ENCODE data around the gene ELMO1. TPM values are rescaled to one million over a fixed set of nuclear protein-coding genes. Genes with fewer than 3 reads are reported as not detected.

ELMO1 gene
- total and polyA plus RNA-seq, 10 of the 15 experiments (the other 5 are each of a cell fraction or from before 2014, with no cell fraction given): 22.6 to 85.9 (median 56.6) TPM

- TF ChIP-seq, protein P1, sequence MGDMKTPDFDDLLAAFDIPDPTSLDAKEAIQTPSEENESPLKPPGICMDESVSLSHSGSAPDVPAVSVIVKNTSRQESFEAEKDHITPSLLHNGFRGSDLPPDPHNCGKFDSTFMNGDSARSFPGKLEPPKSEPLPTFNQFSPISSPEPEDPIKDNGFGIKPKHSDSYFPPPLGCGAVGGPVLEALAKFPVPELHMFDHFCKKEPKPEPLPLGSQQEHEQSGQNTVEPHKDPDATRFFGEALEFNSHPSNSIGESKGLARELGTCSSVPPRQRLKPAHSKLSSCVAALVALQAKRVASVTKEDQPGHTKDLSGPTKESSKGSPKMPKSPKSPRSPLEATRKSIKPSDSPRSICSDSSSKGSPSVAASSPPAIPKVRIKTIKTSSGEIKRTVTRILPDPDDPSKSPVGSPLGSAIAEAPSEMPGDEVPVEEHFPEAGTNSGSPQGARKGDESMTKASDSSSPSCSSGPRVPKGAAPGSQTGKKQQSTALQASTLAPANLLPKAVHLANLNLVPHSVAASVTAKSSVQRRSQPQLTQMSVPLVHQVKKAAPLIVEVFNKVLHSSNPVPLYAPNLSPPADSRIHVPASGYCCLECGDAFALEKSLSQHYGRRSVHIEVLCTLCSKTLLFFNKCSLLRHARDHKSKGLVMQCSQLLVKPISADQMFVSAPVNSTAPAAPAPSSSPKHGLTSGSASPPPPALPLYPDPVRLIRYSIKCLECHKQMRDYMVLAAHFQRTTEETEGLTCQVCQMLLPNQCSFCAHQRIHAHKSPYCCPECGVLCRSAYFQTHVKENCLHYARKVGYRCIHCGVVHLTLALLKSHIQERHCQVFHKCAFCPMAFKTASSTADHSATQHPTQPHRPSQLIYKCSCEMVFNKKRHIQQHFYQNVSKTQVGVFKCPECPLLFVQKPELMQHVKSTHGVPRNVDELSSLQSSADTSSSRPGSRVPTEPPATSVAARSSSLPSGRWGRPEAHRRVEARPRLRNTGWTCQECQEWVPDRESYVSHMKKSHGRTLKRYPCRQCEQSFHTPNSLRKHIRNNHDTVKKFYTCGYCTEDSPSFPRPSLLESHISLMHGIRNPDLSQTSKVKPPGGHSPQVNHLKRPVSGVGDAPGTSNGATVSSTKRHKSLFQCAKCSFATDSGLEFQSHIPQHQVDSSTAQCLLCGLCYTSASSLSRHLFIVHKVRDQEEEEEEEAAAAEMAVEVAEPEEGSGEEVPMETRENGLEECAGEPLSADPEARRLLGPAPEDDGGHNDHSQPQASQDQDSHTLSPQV (IDR thresholded peaks at IDR 0.05): no peak
- TF ChIP-seq TCF7 (IDR thresholded peaks at IDR 0.05; ENCODE audit: borderline replicate concordance) (no peak), SMAD5 (IDR thresholded peaks at IDR 0.05; ENCODE audit: low read depth) (no peak), ZNF622 (IDR thresholded peaks at IDR 0.05) (no peak), ZNF24 (IDR thresholded peaks at IDR 0.05) (no peak), ATF2 (IDR thresholded peaks at IDR 0.05; ENCODE audit: low read length) (peak; percentile 80), CEBPB (IDR thresholded peaks at IDR 0.05; ENCODE audit: borderline replicate concordance in 1 of 2, low read depth in 2 of 2, low read length in 2 of 2) (no peak), SPI1 (IDR thresholded peaks at IDR 0.05; ENCODE audit: borderline replicate concordance, insufficient read depth, low read depth, low read length) (no peak), SREBF1 (IDR thresholded peaks at IDR 0.05; ENCODE audit: low read length) (no peak), FOS (IDR thresholded peaks at IDR 0.05; ENCODE audit: borderline replicate concordance, extremely low read depth, insufficient read length) (no peak), MYB (IDR thresholded peaks at IDR 0.05; ENCODE audit: borderline replicate concordance, low read depth, low read length) (no peak), BMI1 (IDR thresholded peaks at IDR 0.05; ENCODE audit: borderline replicate concordance) (no peak), ZNF384 (IDR thresholded peaks at IDR 0.05; ENCODE audit: borderline replicate concordance, low read depth, low read length) (no peak), ZSCAN29 (IDR thresholded peaks at IDR 0.05) (no peak), IRF4 (IDR thresholded peaks at IDR 0.05; ENCODE audit: low read depth, low read length) (no peak), TCF3 (IDR thresholded peaks at IDR 0.05; ENCODE audit: borderline replicate concordance, insufficient read depth, low read depth, low read length) (0 out of 2 replicates have a peak, but pooled peaks have one; percentile 8), PAX8 (IDR thresholded peaks at IDR 0.05) (no peak), MTA2 (IDR thresholded peaks at IDR 0.05; ENCODE audit: low read depth) (peak; percentile 79), MEF2B (IDR thresholded peaks at IDR 0.05; ENCODE audit: partially characterized antibody, poor library complexity, severe bottlenecking) (peak; percentile 54), YBX1 (IDR thresholded peaks at IDR 0.05) (no peak)
- TF ChIP-seq, protein P2, sequence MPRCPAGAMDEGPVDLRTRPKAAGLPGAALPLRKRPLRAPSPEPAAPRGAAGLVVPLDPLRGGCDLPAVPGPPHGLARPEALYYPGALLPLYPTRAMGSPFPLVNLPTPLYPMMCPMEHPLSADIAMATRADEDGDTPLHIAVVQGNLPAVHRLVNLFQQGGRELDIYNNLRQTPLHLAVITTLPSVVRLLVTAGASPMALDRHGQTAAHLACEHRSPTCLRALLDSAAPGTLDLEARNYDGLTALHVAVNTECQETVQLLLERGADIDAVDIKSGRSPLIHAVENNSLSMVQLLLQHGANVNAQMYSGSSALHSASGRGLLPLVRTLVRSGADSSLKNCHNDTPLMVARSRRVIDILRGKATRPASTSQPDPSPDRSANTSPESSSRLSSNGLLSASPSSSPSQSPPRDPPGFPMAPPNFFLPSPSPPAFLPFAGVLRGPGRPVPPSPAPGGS (IDR thresholded peaks at IDR 0.05; ENCODE audit: borderline replicate concordance, insufficient read depth, low read depth, low read length, poor library complexity, severe bottlenecking): peak; percentile 94
- TF ChIP-seq, protein P3, sequence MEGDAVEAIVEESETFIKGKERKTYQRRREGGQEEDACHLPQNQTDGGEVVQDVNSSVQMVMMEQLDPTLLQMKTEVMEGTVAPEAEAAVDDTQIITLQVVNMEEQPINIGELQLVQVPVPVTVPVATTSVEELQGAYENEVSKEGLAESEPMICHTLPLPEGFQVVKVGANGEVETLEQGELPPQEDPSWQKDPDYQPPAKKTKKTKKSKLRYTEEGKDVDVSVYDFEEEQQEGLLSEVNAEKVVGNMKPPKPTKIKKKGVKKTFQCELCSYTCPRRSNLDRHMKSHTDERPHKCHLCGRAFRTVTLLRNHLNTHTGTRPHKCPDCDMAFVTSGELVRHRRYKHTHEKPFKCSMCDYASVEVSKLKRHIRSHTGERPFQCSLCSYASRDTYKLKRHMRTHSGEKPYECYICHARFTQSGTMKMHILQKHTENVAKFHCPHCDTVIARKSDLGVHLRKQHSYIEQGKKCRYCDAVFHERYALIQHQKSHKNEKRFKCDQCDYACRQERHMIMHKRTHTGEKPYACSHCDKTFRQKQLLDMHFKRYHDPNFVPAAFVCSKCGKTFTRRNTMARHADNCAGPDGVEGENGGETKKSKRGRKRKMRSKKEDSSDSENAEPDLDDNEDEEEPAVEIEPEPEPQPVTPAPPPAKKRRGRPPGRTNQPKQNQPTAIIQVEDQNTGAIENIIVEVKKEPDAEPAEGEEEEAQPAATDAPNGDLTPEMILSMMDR (IDR thresholded peaks at IDR 0.05 in 2 of 3, conservative IDR thresholded peaks at IDR 0.05 in 1 of 3; ENCODE audit: control insufficient read depth in 2 of 3, extremely low read depth in 1 of 3, insufficient read depth in 1 of 3, low read depth in 3 of 3, low read length in 3 of 3): no peak
Observed at GRCh38 chr7:37065779-37066271, 382.8 kb downstream of the ELMO1 start (continued).

All from GM12878 (cell line).